ENCODE data around the gene SGCB. TPM values are rescaled to one million over a fixed set of nuclear protein-coding genes. Genes with fewer than 3 reads are reported as not detected.
"Not testable (repeated sequence)": the region's sequence is repeated elsewhere in the genome, so short reads cannot be mapped to it uniquely, and the experiment has no call there.

Gene SGCB, protein sequence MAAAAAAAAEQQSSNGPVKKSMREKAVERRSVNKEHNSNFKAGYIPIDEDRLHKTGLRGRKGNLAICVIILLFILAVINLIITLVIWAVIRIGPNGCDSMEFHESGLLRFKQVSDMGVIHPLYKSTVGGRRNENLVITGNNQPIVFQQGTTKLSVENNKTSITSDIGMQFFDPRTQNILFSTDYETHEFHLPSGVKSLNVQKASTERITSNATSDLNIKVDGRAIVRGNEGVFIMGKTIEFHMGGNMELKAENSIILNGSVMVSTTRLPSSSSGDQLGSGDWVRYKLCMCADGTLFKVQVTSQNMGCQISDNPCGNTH
- total RNA-seq: 1 to 10 TPM; 5.3 to 9.3 TPM

DNA sequence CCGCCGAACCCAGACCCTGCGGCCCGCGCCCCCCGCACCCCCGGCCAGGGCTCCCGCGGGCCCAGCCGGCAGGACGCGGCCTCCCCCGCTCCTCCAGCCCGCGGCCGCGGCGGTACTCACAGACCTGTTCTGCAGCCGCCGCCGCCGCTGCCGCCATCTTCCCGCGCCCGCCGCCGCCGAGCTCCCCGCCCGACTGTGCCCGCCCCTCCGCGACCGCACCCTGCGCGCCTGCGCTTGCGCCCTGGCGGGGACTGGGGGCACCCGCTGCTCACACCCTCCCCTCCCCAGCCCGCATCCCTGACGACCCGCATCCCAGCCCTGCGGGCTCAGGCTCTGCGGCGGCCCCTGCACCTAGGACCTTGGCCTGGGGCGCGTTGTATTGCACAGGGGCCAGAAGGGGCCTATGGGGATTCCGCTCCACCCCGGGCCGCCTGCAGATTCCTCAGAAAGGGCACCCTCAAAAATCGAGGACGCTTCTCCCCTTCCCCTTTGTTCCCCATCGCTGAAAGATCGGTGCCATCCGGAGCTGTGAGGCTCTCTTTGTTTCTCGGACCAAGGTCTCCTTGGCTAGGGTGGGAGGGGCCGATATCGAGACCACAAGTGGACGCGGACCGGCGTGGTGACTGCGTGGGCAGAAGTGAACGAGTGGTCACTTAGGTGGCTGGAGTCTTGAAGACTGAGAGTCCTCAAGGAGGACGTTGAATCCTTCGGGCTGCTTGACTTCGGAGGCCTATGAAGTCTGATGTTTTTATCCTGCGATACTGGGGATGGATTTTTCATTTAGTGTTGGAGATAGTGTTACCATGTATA is at the start of gene SGCB:
SGCB (minus strand) TSS at position 197 of the 810 bp plus-strand sequence; CDS start at position 157, 40 bp downstream.
- peak in 1 of 3 donors; percentile 11 for TF ChIP-seq POLR2A (IDR thresholded peaks at IDR 0.05)
- TF ChIP-seq, protein P1, sequence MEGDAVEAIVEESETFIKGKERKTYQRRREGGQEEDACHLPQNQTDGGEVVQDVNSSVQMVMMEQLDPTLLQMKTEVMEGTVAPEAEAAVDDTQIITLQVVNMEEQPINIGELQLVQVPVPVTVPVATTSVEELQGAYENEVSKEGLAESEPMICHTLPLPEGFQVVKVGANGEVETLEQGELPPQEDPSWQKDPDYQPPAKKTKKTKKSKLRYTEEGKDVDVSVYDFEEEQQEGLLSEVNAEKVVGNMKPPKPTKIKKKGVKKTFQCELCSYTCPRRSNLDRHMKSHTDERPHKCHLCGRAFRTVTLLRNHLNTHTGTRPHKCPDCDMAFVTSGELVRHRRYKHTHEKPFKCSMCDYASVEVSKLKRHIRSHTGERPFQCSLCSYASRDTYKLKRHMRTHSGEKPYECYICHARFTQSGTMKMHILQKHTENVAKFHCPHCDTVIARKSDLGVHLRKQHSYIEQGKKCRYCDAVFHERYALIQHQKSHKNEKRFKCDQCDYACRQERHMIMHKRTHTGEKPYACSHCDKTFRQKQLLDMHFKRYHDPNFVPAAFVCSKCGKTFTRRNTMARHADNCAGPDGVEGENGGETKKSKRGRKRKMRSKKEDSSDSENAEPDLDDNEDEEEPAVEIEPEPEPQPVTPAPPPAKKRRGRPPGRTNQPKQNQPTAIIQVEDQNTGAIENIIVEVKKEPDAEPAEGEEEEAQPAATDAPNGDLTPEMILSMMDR (IDR thresholded peaks at IDR 0.05): peak in 2 of 7 experiments; percentile 5 to 14
- peak; percentile 33 to 69 (median 55) for DNase-seq
- Histone ChIP-seq H3K27me3 (no peaks in the 10 kb centered on the region), H3K4me1 (peaks cover 7% of the 10 kb centered on the region), H3K36me3 (replicated peaks in 1 of 2; ENCODE audit: insufficient read depth in 1 of 2, low read depth in 2 of 2) (no peaks in the 10 kb centered on the region), H3K9me3 (no peaks in the 10 kb centered on the region), H3K4me3 (peak within 1 kb of the TSS; percentile 23 to 49), H3K27ac (peak within 1 kb of the TSS in 1 of 4 donors; percentile 47)
- WGBS, 2 donors: 5 to 16% methylated on average over 13 to 60 of the region's 70 CpGs
- peak; percentile 89 for ATAC-seq
- intact Hi-C loops (cut with DNase I): no loop called here

DNA sequence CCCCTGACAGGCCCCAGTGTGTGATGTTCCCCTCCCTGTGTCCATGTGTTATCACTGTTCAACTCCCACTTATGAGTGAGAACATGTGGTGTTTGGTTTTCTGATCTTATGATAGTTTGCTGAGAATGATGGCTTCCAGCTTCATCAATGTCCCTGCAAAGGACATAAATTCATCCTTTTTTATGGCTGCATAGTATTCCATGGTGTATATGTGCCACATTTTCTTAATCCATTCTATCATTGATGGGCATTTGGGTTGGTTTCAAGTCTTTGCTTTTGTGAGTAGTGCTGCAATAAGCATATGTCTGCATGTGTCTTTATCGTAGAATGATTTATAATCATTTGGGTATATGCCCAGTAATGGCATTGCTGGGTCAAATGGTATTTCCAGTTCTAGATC is 48.3 kb upstream of the SGCB start:
- H3K36me3 ChIP-seq (replicated peaks in 1 of 2; ENCODE audit: insufficient read depth in 1 of 2, low read depth in 2 of 2); DNase-seq; H3K27me3 ChIP-seq; H3K27ac ChIP-seq; H3K4me1 ChIP-seq; H3K4me3 ChIP-seq; ATAC-seq; intact Hi-C loops (cut with DNase I); H3K9me3 ChIP-seq: not testable (repeated sequence)
- 82 to 86% methylated on average over 1 of the region's 1 CpG for WGBS, 2 donors

DNA sequence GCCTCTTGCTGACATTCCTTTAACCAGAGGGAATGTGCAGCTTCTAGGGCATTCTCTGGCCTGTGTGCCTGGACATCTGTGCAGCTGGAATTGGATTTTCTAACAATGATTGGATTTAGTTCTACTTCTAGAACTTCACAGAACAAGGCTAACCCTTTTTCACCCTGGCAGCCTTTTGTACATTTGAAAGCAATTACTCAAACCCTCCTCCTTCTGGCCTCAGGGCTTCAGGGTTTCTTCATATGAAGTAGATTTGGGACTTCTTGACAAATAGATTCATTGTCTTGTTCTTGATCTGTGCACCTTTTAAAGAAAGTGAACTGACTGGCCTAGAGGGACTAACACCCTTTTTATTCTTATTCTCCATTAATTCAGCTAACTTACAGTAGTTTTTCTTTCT is 43.1 kb upstream of the SGCB start:
- TF ChIP-seq POLR2A (IDR thresholded peaks at IDR 0.05): no peak
- TF ChIP-seq, protein P1 (IDR thresholded peaks at IDR 0.05): no peak
- intact Hi-C loops (cut with DNase I): no loop called here
- ATAC-seq: no peak

DNA sequence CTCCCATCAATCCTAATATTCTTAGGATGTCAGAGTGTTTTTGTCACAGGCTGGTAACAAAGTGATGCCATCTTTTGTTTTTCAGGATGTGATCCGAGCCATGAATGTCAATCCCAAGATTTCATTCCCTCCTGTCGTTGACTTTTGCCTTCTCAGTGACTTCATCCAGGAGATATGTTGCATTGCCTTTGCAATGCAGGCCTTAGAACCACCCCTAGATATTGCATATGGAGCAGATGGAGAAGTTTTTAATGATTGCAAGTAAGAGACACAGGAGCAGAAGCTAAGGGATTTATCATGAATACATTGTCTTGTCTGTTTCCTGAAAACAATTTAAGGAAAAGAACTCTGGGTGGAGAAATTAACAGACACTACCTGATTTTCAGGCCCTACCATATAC is 41.6 kb upstream of the SGCB start:
- DNase-seq (no peak), ATAC-seq (no peak)
- TF ChIP-seq, protein P1 (IDR thresholded peaks at IDR 0.05): no peak
- TF ChIP-seq POLR2A (IDR thresholded peaks at IDR 0.05): no peak
- no peak overlapping the region for H3K4me3 ChIP-seq
- H3K36me3 ChIP-seq (replicated peaks in 1 of 2; ENCODE audit: insufficient read depth in 1 of 2, low read depth in 2 of 2): no peaks in the 10 kb centered on the region
- H3K4me1 ChIP-seq: peaks cover 3% of the 10 kb centered on the region
- intact Hi-C loops (cut with DNase I): no loop called here
- H3K9me3 ChIP-seq: no peaks in the 10 kb centered on the region
- no peaks in the 10 kb centered on the region for H3K27me3 ChIP-seq
- 30 to 60% methylated on average over 2 of the region's 2 CpGs for WGBS, 2 donors
- no peak overlapping the region for H3K27ac ChIP-seq

More for the DNA sequence above, 43.1 kb upstream of the SGCB start:
- no peaks in the 10 kb centered on the region for H3K36me3 ChIP-seq (replicated peaks in 1 of 2; ENCODE audit: insufficient read depth in 1 of 2, low read depth in 2 of 2)
- no peak overlapping the region for H3K4me3 ChIP-seq
- no peak overlapping the region for H3K27ac ChIP-seq
- no peak for DNase-seq
- no peaks in the 10 kb centered on the region for H3K27me3 ChIP-seq
- H3K4me1 ChIP-seq: peaks cover 3% of the 10 kb centered on the region
- no peaks in the 10 kb centered on the region for H3K9me3 ChIP-seq

DNA sequence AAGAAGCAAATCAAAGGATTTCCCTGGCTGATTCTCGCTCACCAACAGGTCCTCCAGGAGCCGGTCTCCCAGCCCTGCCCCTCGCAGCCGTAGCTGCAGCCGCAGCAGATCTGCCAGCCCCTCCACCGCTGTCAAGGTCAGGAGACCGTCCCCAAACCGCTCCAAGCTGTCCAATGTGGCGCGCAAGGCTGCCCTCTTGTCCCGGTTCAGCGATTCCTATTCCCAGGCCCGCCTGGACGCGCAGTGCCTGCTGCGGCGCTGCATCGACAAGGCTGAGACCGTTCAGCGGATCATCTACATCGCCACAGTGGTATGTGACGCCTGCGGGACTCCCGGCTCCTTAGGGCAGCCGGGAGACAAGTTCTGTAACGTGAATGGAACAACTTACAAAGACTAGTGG is 38.6 kb upstream of the SGCB start:
- no peak overlapping the region for H3K27ac ChIP-seq
- peak in 2 of 4 donors; percentile 15 to 17 for DNase-seq
- H3K4me3 ChIP-seq: no peak overlapping the region
- WGBS, 2 donors: 6 to 8% methylated on average over 20 to 26 of the region's 26 CpGs
- no peaks in the 10 kb centered on the region for H3K27me3 ChIP-seq
- H3K9me3 ChIP-seq: no peaks in the 10 kb centered on the region
- no peak for ATAC-seq
- TF ChIP-seq, protein P1 (IDR thresholded peaks at IDR 0.05): no peak
- no peak for TF ChIP-seq POLR2A (IDR thresholded peaks at IDR 0.05)
- intact Hi-C loops (cut with DNase I): no loop called here
- H3K36me3 ChIP-seq (replicated peaks in 1 of 2; ENCODE audit: insufficient read depth in 1 of 2, low read depth in 2 of 2): no peaks in the 10 kb centered on the region
- peaks cover 3% of the 10 kb centered on the region for H3K4me1 ChIP-seq
